ENCODE data around the gene PLB1.

The PLB1 gene

DNA sequence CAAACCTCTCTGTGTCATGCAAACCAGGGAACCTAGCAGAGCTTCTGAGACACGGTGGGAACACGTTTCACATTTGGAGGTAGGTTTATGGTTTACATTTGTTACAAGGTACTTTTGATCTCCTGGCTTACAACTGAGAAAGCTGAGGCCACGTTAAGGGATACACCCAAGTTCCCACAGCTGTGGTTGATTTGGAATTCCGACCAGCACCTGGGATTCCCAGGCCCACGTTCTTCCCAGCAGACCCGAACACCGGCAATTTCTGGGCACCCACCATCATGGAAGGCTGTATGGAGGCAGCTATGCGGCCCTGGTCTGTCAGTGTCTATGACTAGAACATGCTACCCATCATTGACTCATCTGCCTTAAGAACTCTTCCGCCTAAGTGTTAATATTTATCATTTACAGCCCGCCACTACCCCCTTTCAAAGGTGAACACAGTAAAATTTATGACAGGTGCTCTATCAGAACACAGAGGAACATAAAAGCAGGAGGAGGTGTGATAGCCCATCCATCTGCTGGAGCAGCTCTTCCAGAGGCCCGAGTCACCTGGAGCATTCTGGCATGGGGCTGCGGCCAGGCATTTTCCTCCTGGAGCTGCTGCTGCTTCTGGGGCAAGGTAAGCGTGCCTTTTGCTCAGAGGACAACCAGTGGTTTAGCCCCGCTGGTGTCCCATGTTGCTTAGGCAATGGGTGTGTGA, at the start of gene PLB1:
TSS of gene PLB1 (plus strand) at position 510 of the 700 bp plus-strand sequence. CDS start at position 565, 55 bp downstream.
- DNase-seq (ENCODE audit: low read depth) = no peak

DNA sequence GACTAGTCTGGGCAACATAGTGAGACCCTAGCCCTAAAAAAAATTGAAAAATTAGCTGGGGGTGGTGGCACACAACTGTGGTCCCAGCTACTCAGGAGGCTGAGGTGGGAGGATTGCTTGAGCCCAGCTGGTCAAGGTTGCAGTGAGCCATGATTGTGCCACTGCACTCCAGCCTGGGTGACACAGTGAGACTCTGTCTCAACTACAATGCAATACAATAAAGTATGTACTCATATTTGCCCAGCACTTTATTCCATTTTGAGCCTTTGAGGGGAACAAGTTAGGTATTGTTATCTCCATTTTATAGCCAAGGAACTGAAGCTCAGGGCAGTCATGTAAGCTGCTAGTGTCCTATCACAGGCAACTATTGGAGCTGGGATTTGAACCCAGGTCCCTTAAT, 49.3 kb upstream of the PLB1 start:
- DNase-seq (ENCODE audit: low read depth) = no peak

GRCh38 chr2:28447086-28447485, 48.8 kb upstream of the PLB1 start:
- DNase-seq (ENCODE audit: low read depth) = no peak

DNA sequence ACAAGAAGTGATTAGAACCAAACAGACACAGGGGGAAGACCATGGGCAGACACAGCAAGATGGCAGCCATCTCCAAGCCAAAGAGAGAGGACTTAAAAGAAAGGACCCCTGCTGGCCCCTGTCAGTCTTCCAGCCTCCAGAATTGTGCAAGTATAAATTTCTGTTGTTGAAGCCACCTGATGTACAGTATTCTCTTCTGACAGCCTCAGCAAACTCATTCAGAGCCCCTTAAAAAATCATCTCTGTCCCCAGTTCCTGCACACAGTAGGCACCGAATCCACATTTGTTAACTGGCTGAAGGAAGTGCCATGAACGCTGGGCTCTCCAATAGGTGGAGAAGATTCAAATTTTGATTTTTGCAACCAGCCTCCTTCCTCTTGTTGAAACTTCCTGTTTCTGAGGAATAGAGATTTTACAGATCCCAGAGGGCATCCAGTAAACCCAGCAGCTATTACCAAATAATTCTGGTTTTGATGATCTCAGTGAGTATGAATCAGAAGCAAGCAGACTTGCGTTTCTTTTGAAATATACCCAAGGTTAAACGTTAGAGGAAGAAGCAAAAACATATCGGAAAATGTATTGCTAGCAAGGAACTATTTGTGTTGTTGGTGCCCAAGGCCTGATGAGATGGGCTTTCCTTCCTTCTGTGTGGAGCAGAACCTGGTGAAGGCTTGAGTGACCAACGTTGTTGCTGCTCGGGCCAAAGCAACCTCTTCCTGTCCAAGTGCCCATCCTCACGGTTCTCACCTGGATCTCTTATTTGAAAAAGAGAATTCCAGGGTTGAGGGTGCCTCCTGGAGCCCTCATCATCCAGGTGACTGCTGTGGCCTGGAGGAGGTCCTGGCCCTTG, 47.7 kb upstream of the PLB1 start:
- DNase-seq (ENCODE audit: low read depth) = peak; percentile 93

DNA sequence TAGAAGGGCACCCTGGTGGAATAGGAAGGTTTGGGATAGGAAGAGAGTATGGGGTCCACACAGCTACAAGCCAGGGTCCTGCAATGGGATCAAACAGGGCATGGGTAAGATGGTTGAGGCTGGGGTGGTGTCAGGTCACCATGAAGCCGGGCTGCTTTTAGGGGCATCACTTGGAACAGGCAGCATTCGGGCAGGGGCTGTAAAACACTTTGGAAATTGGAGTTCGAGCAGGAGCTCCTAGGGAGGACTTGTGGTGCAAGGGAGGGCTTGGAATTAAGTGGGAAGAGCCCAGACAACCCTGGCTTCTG, 47.1 kb upstream of the PLB1 start:
- DNase-seq (ENCODE audit: low read depth) = no peak

DNA sequence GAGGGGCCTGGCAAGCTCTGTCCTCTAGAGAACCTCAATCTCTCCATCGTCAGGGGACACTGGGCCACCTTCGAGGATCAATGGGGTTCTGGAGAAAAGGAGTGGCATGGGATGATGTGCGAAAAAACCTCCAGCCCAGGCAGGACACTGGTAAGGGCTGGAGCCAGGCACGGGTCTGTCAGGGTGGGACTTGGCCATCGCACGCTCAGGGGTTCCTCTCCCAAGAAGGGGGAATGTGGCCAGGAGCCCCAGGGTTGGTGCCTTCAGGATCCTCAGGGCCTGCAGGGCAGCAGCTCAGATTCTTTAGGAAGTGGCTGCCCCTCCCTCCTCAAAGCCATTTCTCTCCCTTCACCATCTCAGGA, 46.8 kb upstream of the PLB1 start:
- DNase-seq (ENCODE audit: low read depth) = no peak

DNA sequence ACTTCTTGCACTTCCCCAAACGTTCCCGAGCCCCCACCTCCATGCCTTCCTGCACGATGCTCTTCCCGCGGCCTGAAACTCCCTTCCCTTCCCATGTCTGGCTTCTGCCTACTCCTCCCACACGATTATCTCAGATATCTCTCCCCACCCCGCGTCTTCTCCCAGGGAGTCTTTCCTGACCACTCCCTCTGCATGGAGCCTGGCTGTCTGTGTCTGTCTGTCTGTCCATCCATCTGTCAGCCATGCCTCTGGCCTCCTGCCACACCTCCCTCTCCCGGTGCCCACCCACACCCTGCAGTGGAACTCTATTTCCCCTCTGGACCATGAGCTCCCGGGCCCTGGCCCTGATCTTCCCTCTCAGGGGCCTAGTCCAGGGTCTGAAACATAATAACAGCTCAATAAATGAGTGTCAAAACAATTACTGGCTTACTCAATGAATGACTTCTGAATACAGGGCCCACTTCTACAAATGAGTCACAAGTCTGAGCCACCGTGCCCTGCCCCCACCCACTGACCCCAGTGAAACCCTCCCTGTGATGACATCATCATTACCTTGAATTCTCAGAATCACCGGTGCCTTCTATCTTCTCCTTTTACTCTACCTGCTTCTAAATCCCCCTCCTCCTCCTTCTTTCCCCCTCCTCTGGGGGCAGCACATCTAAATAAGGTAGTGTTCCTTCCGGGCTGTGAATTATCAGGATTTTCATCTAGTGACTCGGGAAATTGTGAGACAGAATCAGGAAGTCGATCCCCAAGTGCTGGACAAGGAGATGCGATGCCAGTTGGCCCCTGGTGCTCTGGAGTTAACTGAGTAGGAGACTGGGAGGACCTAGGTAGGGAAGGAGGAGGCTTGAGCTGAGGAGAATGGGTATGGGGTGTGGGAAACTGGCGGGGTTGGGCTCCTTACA, 46.1 kb upstream of the PLB1 start:
- no peak for DNase-seq (ENCODE audit: low read depth)

GRCh38 chr2:28450901-28451565, 44.8 kb upstream of the PLB1 start:
- no peak for DNase-seq (ENCODE audit: low read depth)

DNA sequence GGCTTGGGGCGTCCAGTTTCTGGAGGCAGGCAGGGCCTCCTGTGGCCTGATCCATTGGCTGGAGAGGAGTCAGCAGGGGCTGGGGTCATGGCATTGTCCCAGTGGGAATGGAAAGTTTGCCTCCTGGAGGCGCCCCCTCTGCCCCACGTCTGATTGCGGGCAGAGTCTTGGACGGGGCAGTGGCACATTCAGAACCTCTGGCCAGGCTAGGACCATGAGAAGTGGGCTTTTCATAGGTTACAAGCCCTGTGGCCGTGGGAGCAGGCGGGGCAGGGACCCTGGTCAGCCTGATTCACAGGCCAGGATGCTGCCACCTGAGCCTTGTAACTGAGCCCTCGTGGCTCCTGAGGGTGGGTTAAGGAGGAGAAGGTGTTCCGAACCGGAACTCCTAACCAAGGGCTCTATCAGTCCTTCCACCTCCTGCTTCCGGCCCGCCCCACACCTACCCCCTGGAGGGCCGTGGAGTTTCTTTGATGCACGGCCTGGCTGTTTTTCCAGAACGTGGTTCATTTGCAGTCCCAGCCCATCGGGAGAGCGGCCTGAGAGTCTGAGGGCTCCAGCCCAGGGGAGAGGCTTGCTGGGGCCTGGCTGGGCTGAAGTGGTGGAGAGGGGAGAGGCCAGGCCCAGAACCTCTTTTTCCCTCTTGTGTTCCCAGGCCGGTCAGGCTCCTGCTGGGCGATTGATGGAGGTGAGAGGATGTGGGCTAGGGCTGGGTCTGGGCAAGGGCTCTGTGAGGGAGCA, 43.9 kb upstream of the PLB1 start:
- DNase-seq (ENCODE audit: low read depth) = no peak

DNA sequence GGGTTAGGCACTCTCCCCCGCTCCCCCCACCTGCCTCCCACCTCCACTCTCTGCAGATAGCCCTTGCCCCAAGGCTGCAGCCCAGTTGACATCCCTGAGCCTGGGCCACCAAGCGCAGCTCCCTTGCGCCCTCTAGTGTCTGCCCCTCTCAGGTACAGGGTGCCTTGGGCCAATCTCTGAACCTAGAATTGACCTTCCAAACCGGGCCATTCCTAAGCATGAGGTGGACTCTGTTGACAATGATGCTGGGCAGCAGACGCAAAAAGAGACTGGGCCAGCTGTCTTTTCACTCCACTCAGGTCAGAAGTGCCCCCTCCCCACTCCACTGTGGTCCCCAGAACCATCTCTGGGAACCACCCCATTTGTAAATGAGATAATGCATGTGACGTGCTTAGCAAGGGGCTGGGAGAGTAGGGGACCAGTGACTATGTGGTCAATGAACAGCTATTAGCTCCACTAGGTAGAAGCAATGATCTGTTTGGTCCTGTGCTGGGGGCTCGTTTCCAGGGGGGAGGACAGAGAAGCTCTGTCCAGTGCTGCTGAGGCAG, 43.3 kb upstream of the PLB1 start:
- no peak for DNase-seq (ENCODE audit: low read depth)

GRCh38 chr2:28453396-28453795, 42.5 kb upstream of the PLB1 start:
- DNase-seq (ENCODE audit: low read depth) = no peak

- no peak for DNase-seq (ENCODE audit: low read depth)
Observed at GRCh38 chr2:28454016-28454930, 41.6 kb upstream of the PLB1 start.

- no peak for DNase-seq (ENCODE audit: low read depth)
Observed at GRCh38 chr2:28457237-28457636, 38.6 kb upstream of the PLB1 start.

DNA sequence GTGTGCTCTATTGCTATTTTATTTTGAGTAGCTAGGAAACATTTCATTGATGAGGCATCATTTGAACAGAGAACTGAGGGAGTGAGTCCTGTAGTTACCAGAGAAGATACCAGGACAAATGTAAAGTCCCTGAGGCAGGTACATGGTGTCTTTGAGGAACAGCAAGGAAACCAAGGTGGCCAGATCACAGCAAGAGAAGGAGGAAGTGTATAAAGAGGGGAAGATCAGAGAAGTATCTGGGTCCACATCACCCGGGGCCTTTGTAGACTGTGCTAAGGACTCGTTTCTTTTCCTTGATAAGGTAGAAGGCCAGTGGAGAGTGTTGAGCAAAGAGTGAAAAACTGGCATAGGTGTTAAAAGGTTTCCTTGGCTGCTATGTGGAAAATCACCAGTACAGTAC, 34.8 kb upstream of the PLB1 start:
- no peak for DNase-seq (ENCODE audit: low read depth)

GRCh38 chr2:28462122-28462521, 33.7 kb upstream of the PLB1 start:
- no peak for DNase-seq (ENCODE audit: low read depth)

DNA sequence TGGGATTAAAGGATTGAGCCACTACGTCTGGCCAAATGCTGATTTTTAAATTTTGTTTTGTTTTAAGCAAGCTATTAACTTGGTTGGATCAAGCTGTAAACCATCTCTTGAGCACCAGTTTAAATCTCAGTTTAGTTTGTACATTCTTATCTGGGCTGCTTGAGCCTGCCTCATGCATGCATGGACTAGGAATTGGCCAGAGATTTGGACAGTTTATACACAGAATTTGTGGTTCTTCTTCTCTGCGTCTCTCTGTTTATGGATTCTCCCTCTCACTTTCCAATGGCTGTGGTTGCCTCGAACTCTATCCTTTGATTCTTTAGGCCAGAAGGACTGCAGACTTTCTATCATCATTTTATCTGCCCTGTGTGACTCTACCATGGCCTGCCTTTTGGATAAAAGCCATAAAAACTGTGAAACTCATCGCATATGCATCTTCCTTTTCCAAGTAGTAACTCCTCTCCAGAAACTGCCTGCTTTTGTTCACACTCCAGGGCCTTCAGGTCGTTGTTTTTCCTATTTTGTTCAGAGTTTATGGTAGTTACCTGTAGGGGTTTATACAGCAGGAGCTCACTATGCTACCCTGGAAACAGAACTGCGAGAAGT, 32.5 kb upstream of the PLB1 start:
- DNase-seq (ENCODE audit: low read depth) = no peak

- DNase-seq (ENCODE audit: low read depth) = no peak
Observed at GRCh38 chr2:28463893-28464292, 32.0 kb upstream of the PLB1 start.

- DNase-seq (ENCODE audit: low read depth) = no peak
Observed at GRCh38 chr2:28465148-28465885, 30.5 kb upstream of the PLB1 start.

DNA sequence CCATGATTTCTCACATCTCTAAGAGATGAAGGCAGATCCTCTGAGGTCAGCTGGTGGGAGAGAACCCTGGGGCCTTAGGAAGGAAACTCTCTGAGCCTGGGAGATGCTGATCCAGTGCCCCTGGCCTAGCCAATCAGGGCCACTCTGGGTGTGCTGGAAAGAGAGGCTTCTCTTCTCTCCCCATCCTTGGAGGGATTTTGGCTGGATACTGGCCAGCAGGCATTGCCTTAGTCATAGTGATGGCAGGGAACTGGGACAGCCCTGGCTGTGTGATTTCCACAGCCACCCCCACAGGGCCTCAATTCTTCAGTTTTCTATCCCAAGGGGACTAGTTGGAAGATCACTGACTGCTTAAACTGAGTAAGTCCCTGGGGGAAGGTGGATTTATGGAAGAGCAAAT, 26.6 kb upstream of the PLB1 start:
- peak; percentile 61 for DNase-seq (ENCODE audit: low read depth)
